ENCODE data around the gene HDAC8.
"Not testable (repeated sequence)": the region's sequence is repeated elsewhere in the genome, so short reads cannot be mapped to it uniquely, and the experiment has no call there.

HDAC8 gene

DNA sequence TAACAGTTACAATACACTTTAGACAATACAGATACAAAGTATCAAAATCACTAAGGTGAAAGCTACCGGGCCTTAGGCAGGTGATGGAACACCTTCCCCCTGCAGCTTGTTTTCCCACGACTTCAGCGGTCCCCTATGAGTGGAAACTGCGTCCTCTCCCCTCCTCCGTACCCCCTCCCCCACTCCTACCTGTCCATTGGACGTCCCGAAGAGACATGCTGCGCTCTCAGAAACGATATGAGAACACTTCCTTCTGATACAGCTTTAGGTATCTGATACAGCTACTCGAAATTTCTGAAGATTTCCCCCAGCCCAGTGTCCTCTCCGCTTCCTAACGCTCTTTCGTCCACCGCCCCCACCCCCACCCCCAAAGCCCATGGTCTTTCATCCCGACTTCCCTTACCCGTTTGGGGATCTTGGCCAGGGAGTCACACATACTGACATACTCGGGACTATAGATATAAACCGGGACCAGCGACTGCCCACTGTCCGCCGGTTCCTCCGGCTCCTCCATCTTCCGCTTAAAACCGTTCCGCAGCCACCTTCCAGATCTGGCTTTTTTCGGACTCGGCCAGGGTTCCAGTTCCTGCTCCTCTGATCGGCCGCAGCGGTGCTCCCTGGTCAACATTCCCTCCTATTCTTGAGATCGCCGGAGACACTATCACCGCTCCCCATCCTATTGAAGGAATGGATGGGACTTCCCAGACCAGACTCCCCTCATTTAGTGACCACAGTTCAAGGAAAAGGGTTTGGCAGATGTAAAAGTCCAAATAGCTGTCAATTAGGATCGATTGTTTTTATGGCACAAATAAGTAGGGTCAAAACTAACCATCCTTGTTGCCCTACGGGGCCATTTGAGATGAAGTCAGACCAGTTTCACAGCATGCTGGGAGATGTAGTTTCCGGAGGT, at the start of gene HDAC8:
Gene HDAC8 (minus strand): TSS at position 596 of the 910 bp plus-strand sequence. CDS start 82 bp downstream, at position 514.
- peak; percentile 71 for DNase-seq

GRCh38 chrX:72621625-72622485, 49.2 kb upstream of the HDAC8 start:
- DNase-seq: no peak

DNA sequence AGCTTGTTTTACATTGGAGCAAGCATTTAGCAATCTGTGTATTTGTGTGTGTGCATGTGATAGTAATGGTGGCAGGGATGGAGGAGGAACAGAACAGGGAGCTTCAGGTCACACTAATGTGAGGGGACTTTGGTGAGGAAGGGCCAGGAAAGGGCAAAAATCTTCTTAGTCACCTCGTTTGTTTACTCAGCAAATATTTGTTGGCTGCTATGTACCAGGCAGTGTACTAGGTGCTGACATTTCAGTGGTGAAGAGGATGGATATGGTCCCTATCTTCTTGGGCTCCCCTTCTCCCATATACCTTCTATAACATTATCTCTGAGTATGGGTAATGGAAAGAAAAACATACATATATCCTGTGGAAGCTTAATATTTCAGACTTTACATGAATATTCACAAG, 48.5 kb upstream of the HDAC8 start:
- DNase-seq: no peak

- DNase-seq: peak; percentile 48
These were observed 48.0 kb upstream of the HDAC8 start for GRCh38 chrX:72620550-72621145.

GRCh38 chrX:72609313-72609712, 36.7 kb upstream of the HDAC8 start:
- no peak for DNase-seq

DNA sequence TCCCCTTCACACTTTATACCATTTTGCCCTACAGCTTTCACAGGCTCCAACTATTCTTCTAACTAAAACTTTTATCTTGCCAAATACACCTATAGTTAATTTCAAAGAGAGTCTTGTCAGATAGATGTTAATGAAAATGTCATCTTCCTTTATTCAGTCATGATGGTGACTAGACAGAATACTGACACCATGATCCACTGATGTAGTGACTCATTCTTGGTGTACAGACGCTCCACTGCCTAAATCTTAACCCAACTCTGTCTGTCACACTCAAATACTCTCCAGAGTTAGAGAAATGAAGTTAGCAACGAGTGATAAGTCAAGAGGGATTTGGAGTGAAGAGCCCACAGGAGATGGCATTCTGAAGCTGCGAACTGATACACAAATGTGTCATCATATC, 32.1 kb upstream of the HDAC8 start:
- peak; percentile 4 for DNase-seq

GRCh38 chrX:72604112-72604511, 31.5 kb upstream of the HDAC8 start:
- DNase-seq: peak; percentile 13

DNA sequence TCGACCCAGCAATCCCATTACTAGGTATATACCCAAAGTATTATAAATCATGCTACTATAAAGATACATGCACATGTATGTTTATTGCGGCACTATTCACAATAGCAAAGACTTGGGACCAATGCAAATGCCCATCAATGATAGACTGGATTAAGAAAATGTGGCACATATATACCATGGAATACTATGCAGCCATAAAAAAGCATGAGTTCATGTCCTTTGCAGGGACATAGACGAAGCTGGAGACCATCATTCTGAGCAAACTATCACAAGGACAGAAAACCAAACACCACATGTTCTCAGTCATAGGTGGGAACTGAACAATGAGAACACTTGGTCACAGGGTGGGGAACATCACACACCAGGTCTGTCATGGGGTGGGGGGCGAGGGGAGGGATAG, 18.4 kb upstream of the HDAC8 start:
- not testable (repeated sequence) for DNase-seq

DNA sequence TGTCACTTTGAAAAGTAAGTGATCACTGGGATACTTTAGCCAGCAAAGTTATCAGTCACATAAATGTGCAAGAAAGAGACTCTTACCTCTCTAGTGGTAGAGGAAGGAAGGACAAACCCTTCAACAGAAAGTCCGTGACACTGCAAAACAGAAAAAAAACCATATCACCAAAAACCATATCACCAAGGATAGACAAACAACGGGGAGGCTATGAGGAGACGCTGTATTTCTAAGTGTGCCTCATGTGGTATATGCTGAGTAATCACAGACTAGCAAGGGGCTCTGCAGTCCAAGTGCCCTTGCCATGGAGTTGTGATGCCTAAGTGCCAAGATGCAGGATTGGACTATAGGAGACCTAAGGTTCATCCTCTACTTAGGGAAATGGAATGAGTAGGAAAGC, 11.5 kb upstream of the HDAC8 start:
- DNase-seq: no peak

DNA sequence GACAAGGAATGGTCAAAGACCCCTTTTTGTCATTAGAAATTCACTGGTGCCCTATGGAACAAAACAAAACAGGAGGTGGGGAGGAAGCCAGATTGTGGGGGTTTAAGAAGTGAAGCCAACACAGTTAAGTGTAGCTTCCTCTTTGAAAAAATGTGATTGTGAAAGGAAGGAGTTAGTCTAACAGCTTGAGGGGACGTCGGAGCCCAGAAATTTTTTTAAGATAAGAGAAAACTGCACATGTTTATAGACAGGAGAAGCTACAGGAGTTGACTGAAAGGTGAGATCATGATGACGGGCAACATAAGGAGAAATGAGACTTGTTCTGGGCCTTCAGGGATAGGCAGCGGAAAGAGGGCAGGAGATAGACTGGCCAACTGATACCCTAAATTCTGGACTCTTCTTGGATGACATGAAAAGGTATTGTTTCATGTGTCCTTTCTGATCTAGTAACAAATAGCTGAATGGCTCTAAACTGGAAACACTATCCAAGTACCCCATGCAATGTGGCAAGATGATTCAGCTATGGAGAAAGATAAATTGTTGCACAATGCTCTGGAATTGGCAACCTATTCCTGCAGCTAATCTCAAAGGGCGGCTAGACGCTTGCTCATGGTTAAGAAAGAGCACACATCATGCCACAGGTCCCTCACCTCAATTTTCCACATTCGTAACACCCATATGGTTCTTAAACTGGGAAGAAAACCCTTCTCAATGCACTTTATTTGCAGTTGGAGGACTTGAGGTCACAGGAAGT, 3.7 kb upstream of the HDAC8 start:
- DNase-seq: peak; percentile 46

GRCh38 chrX:72573158-72573511, 492 bp upstream of the HDAC8 start:
- DNase-seq: no peak

DNA sequence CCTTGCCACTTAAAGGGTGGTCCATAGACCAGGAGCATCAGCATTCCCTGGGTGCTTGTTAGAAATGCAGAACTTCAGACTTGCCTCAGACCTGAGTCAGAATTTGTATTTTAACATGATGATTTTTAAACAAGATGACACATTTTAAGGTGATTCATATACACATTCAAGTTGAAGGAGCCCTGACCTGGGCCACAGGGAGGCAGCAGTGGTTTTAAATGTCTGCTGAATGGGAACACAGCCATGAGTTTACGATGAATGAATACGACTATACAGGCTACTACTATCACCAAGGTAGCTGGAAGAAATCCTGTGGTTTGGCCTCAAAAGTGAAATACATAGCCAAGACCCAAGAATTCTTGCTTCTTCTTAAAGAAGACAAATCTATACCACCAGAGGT, 2.9 kb downstream of the HDAC8 start:
- DNase-seq: no peak

- DNase-seq: no peak
These were observed 4.1 kb downstream of the HDAC8 start for GRCh38 chrX:72568406-72569092.

GRCh38 chrX:72566448-72566847, 6.2 kb downstream of the HDAC8 start:
- no peak for DNase-seq

DNA sequence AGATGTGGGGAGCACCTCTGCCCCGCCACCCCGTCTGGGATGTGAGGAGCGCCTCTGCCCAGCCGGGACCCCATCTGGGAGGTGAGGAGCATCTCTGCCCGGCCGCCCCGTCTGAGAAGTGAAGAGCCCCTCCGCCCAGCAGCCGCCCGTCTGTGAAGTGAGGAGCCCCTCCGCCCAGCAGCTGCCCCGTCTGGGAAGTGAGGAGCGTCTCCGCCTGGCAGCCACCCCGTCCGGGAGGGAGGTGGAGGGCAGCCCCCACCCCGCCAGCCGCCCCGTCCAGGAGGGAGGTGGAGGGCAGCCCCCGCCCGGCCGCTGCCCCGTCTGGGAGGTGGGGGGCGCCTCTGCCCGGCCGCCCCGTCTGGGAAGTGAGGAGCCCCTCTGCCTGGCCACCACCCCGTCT, 13.0 kb downstream of the HDAC8 start:
- DNase-seq: not testable (repeated sequence)

- DNase-seq: no peak
These were observed 18.0 kb downstream of the HDAC8 start for GRCh38 chrX:72554448-72555140.

DNA sequence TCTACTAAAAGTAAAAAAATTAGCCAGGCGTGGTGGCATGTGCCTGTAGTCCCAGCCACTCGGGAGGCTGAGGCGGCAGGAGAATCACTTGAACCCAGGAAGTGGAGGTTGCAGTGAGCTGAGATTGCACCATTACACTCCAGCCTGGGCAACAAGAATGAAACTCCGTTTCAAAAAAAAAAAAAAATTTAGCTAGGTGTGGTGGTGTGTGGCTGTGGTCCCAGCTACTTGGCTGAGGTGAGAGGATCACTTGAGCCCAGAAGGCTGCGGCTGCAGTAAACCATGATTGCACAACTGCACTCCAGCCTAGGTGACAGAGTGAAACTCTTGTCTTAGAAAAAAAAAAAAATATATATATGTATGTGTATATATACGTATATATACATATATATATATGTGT, 20.2 kb downstream of the HDAC8 start:
- DNase-seq: not testable (repeated sequence)

GRCh38 chrX:72545990-72546389, 26.7 kb downstream of the HDAC8 start:
- no peak for DNase-seq

GRCh38 chrX:72540318-72540717, 32.3 kb downstream of the HDAC8 start:
- peak; percentile 3 for DNase-seq

- DNase-seq: no peak
These were observed 32.8 kb downstream of the HDAC8 start for GRCh38 chrX:72539822-72540221.

DNA sequence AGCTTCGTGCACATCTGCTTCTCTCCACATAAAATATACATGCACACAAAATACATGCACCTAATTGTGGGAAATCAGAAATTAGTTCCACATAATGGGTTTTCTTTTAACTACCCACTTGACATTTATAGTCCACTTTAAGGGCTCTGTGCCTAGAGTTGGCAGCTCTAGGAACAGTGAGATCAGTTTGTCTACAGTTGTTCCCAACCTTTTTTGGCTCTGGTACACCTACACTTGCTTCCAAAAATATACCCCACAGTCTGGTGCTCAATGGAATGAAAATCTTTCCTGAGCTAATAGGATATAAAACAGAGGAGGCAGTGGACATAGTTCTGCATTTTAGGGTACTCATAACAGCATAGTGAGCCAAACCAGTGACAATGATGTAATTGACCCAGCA, 36.1 kb downstream of the HDAC8 start:
- no peak for DNase-seq
